AG09309 (cell line): ENCODE data around the gene SULT1A1.

Experiments
- DNase-seq: peaks from one replicate; pipeline ENCODE4 v3.0.0-alpha.2; 2010; ENCODE audit warnings: low read depth
- H3K4me3 ChIP-seq: 2 replicates; pipeline ENCODE4 v1.5.1; 2011; ENCODE audit warnings: mild to moderate bottlenecking, low read depth, low read length, moderate library complexity; ENCODE audit not compliant: control insufficient read depth
- TF ChIP-seq, protein P1 (sequence below): IDR thresholded peaks from 2 replicates; pipeline ENCODE4 v1.5.1; 2011; ENCODE audit warnings: mild to moderate bottlenecking, low read depth, low read length, inconsistent platforms; ENCODE audit not compliant: insufficient read depth, control insufficient read depth; ENCODE audit errors: missing control alignments

The SULT1A1 gene

GRCh38 chr16:28558456-28558855, 51.4 kb downstream of the SULT1A1 start:
- DNase-seq: no peak
- TF ChIP-seq, protein P1, sequence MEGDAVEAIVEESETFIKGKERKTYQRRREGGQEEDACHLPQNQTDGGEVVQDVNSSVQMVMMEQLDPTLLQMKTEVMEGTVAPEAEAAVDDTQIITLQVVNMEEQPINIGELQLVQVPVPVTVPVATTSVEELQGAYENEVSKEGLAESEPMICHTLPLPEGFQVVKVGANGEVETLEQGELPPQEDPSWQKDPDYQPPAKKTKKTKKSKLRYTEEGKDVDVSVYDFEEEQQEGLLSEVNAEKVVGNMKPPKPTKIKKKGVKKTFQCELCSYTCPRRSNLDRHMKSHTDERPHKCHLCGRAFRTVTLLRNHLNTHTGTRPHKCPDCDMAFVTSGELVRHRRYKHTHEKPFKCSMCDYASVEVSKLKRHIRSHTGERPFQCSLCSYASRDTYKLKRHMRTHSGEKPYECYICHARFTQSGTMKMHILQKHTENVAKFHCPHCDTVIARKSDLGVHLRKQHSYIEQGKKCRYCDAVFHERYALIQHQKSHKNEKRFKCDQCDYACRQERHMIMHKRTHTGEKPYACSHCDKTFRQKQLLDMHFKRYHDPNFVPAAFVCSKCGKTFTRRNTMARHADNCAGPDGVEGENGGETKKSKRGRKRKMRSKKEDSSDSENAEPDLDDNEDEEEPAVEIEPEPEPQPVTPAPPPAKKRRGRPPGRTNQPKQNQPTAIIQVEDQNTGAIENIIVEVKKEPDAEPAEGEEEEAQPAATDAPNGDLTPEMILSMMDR: no peak

GRCh38 chr16:28556914-28557320, 52.9 kb downstream of the SULT1A1 start:
- TF ChIP-seq, protein P1: no peak
- no peak for DNase-seq
- no peak overlapping the region for H3K4me3 ChIP-seq

More at GRCh38 chr16:28558456-28558855, 51.4 kb downstream of the SULT1A1 start:
- no peak overlapping the region for H3K4me3 ChIP-seq

DNA sequence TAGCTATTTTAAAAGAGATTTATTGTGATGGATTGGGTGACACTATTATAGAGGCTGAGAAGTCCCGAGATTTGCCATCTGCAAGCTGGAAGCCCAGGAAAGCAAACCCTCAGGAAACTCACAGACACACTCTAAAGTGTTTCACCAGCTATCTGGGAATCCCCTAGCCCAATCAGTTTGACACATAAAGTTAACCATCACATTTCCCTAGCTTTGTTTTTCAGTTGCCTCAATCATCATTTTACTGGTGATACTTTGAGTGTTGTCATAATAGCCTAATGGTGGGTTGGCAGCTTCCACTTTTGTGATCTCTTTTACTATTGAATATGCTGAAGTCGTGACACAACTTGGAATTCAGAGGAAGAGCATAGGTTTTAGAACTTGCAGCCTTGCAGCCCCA, 54.3 kb downstream of the SULT1A1 start:
- H3K4me3 ChIP-seq: no peak overlapping the region
- TF ChIP-seq, protein P1: no peak
- DNase-seq: no peak
